EL (cell line): Measurements from ENCODE around the gene MORN1.
"Not testable (repeated sequence)": the region's sequence is repeated elsewhere in the genome, so short reads cannot be mapped to it uniquely, and the experiment has no call there.

Experiments used
- DNase-seq: peaks from one replicate; pipeline ENCODE4 v3.0.0-alpha.2; 2016

MORN1 gene

DNA sequence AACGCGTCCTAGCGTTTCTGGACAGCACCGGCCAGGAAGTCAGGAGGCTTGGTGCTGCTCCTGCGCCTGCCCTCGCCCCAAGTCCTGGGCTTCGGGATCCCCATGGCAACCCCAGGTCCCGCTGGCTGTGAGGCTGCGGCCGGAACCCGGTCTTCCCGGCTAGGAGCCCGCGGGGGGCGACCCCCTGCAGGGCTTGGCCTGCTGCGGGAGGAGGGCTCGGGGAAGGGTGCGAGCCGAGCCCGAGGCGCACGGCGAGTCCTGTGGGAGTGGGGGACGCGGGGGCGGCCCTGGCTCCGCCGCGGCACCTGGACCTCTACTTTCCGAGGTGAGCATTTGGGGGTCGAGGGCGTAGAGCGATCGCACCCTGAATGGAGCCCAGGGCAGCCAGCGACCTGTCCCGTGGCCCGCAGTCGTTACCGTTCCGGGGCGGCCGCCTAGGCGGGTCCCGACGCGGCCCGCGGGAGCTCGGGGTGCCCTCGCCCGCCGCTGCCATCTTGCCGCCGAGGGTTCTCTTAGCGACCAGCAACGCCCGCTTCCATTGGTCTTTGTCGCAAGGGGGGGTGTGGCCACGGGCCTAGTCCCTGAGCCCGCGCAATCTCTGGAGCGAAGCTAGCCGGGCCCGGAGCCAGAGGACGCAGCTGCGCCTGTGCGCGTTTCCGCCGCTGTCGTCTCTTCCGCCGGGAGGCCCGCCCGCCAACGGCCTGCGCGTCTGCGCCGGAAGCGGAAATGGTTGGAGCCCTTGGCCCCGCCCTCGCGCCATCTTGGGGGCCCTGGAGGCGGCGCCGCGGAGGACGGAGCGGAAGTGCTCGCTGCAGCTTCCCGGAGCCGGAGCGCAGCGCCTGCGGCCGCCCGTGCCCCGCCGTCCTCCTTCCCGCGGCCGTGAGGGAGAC lies at the start of gene MORN1, which contains the start of gene RER1:
TSS of gene MORN1 (minus strand) at position 514 of the 890 bp plus-strand sequence. CDS start at position 493, 21 bp downstream.
TSS of gene RER1 (plus strand) at position 801 of the 890 bp plus-strand sequence. CDS start 3,950 bp downstream, outside the sequence.
- DNase-seq, result peak; percentile 99

DNA sequence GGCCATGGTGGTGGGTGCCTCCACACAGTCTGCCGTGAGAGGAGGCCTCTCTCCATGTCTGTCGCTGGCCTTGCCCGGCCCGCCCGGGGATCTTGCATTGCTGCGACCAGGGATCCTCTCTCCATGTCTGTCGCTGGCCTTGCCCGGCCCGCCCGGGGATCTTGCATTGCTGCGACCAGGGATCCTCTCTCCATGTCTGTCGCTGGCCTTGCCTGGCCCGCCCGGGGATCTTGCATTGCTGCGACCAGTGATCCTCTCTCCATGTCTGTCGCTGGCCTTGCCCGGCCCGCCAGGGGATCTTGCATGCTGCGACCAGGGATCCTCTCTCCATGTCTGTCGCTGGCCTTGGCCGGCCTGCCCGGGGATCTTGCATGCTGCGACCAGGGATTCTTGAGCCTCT lies 49.0 kb upstream of the MORN1 start:
- not testable (repeated sequence) for DNase-seq

DNA sequence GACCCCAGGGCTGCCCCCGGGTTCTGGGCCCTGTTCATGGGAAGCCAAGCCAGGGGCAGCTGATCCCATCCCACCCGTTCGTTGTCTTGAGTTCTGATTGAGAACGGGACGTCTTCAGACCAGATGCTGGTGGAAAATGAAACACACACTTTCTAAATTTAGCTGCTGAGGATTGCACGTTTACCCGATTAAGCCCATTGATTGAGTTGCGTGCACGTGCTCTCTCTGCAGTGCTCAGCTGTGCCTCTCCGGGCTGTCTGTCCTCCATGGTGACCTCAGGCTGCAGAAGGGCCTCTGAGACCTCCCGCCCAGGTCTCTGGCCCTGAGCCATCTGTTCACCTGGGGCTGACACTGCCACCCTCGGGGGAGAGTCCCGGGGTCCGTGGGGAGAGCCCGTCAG lies 48.0 kb upstream of the MORN1 start:
- no peak for DNase-seq

DNA sequence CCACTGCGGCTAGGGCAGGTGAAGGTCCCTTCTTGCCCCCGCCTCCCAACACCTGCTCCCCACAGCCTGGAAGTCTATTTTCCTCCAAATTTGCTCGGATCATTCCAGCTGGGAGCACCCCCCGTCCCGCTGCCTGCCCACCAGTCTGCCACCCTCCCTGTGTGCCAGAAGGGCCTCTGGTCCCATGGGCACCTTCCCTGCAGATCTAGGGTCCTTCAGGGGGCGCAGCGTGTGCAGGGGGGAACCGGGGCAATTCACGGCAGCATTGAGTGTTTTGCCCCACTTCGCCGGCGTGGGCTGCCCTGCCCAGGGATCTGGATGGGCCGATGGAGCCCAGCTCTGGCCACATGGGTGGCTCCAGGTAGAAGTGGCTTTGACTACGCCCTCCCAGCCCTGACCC lies 47.3 kb upstream of the MORN1 start:
- DNase-seq, result no peak

DNA sequence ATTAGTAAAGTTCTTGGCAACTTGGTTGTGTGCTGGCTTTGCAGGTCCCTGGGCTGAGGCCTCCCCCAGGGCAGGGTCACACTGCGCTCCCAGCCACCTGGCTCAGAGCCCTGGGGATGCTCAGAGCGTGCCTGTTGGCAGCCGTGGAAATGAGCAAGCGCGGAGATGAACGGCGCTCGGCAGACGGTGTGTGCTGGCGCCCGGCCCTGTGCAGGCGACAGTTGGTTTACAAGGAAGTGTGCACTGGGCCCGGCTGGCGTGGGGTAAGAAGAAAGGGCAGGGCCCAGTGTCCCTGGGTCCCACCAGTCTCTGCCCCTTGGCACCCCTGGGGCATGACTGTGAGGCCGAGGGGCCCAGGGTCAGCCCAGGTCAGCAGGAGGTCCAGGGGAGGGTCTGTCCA lies 46.7 kb upstream of the MORN1 start:
- DNase-seq, result no peak

DNA sequence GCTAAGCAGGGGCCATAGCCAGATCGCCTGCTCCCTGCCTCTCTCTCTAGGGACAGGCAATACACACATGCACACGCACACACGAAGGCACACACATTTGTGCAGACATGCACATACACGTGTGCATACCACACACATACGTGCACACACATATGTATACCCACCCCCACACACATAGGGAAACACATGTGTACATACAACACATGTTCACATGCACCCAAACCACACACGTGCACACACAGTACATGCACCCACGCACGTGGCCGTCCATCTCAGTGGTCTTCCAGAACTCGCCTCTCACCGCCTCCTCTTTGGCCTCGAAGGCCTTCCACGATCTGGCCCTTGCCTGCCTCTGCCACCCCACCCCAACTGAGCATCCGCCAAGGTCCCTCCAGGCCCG lies 46.3 kb upstream of the MORN1 start:
- no peak for DNase-seq

DNA sequence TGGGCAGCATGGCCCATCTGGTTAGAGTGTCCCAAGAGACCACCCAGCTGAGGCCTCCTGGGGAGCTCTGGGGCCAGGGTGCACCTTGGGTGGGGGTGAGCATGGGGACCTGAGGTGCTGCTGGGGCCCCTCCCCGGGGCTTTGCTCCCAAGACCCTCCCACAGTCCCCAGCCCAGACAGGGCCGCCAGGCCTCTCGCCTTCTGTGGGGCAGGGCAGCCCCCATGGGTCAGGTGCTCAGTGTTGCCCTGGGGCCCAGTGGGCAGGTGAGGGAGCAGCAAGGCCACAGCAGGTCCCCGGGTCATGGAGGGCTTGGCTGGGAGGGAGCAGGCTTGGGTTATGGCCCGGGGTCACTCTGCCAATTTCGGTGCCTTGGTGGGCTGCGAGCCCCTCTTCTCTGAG lies 45.5 kb upstream of the MORN1 start:
- DNase-seq, result no peak

DNA sequence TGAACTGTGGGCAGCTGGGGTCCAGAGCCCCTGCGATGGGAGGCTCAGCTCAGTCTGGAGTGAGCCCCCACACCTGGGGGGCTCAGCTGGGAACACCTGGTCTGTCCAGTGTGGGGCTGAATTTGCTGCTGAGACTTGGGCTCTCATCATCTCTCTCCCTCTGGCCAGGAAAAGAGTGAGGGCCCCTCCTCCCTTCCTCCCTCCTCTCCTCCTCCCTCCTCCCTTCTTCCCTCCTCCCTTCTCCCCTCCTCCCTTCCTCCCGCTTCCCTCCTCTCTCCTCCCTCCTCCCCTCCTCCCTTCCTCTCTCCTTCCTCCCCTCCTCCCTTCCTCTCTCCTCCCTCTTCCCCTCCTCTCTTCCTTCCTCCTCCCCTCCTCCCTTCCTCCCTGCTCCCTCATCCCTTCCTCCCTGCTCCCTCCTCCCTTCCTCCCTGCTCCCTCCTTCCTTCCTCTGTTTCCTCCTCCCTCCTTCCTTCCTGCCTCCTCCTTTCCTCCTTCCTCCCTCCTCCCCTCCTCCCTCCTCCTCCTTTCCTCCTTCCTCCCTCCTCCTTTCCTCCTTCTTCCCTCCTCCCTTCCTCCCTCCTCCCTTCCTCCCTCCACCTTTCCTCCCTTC lies 44.5 kb upstream of the MORN1 start:
- no peak for DNase-seq

DNA sequence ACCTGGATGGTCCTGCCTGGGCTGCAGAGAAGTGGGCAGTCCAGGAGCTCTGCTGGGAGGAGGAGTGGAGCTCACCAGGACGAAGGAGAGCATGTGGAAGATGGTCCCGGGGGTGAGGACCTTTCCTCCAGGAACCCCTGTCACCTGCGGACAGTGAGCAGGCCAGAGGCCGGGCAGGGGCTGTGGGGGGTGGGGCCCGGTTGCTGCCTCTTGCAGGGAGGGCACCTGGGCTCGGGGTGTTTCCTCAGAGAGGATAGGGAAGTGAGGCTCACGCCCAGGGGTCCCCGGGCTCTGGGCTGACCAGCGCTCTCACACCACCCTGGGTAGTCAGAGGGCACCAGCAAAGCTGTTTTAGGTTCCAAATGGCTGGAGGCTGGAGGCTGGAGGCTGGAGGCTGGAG lies 43.7 kb upstream of the MORN1 start:
- DNase-seq, result no peak

DNA sequence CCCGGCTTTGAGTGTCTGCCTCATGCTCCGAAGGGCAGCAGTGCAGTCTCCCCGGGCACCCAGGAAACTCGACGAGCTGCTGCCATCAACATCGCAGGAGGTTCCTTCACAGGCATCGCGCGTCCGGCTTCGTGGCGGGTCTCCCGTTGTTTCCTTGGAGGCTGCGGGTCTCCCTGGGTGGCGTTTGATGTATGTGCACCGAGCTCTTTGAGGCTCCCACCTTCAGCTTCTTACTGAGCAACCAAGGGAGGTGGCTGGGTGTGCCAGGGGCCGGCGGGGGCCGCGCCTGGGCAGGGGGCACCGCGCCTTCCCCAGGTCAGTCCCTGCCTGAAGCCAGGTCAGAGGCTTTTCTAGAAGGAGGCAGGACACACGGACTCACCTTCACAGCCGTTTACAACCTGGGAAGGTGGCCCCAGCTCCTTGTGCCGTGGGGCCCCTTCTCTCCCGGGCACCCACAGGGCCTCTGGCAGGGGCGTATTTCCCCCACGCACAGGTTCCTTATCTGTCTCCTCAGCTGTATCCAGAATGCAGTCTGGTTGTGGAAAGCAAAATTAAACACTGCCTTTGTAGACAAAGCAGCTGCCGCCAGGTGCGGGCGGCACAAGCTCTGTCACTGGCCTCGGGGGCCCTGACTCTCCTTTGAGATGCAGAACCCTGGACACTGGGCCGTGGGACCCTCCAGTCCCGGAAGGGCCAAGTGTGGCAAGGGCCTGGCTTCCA lies 42.7 kb upstream of the MORN1 start:
- no peak for DNase-seq

DNA sequence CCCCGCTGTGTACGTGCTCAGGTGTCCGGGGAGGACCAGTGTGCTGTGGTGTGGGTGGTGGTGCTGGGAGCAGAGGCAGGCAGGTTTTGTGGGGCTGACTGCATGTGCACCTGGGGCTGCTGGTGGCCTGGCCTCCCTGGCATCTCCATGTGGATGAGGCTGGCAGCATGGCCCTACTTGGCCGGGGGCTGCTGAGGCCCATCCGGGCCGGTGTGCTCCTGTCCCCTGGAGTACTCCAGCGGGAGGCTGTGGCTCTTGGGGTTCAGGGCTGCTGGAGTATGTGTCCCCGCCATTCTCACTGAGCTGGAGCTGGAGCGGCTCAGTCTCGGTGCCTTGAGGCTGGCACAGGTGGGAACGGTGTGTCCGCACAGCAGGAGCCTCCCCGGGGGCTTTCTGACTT lies 41.8 kb upstream of the MORN1 start:
- no peak for DNase-seq

DNA sequence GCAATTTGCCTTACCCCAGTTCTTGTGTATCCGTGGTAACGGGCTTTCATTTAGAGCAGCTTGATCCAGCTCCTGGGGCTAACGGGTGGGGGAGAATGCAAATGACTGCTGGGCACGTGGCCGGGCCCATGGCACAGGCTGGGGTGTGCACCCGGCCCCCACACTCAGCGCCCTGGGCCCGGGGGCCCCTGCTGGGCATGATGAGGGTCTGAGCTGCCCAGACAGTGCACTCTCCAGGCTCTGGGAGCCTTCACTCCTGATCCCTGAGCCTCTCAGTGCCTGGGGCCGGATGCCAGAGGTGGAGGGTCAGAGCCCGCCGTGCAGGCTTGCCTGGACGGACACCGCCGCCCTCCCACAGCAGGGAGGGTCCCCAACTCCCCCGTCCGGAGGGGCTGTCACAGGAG lies 41.1 kb upstream of the MORN1 start:
- DNase-seq, result no peak

DNA sequence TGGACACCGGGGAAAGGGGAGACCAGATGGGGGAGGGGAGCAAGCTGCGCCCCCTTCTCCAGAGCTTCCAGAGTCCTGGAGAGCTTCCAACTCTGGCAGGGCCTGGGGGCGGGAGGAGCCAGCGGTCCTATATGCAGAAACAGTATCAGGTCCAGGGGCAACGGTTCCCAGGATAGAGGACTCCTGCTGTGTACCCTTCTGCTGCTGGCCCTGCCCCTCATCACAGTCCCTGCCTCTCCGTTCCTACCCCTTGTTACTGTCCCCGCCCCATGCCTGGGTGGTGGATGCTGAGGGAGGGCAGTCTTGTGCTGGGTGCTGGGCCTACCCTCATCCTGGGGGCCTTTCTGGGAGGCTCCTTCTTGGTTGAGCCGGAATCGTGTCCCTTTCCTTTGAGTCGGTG lies 40.2 kb upstream of the MORN1 start:
- DNase-seq, result no peak

DNA sequence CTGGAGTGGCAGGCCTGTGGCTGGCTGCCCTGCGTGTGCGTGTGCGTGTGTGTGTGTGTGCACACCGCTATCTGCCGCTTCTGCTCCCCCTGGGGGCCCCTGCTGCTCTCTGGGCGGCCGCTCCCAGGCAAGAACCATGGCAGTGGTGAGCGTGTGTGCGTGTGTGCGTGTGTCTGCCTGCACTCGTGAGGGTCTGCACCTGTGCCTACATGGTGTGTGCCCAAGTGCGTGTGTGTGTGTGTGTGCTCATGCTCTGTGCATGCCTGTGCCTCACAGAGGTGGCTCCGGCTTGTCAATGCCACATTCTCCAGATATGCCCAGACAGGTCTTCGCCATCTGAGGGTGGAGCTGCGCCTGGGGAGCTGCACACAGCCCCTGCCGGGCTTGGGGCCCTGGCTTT lies 39.7 kb upstream of the MORN1 start:
- DNase-seq, result no peak

DNA sequence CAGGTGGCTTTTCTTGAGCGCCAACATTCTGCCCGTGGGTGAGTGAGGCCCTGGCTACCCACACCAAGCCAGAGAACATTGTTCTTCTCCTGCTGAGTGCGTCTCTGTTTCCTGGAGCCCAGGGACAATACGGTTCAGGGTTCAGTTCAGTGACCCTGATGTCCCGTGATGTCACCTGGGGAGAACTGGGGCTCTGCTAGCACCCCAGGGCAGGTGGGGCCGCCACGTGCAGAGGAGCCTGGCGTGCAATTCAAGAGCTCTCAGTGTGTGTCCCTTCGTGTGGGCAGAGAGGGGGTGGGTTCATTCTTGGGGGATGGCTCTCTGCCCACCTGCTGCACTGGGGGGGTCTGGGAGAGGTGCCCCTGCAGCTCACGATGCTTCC lies 39.2 kb upstream of the MORN1 start:
- no peak for DNase-seq

DNA sequence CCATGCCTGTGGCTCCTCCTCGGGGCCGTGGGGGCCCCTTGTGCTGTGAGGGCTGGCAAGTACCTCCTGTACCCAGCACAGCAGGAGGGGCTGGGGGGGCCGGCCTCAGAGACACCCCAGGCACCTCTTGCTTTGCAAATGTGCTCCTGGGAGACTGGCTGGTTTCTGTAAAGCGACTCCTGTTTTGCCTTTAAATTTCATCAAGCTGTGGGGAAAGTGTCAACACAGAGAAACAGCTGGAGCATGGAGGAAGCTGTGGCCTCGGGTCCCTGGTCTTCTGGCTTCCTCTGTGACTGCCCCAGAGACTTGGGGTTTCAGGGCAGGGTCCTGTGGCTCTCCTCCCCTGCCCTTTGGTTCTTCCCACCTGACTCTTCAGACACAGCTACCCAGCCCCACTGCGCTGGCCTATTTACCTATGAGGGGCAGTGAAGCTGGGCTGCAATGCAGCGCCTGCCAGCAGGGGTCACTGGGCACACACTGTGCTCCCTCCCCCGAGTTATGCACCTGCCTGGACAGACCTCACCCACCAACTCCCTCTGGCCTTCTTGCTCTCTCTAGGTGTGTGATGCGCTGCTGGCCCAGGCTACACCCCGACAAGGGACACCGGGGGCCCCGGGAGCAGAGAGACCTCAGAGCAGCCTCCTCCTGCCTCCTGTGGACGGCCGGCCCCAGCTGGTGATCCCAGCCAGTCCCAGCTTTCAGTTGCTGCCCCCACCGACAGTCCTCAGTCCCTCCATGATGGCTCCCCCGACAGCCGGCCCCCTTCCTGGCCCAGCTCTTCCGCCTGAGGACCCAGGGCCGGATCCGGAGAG lies 38.6 kb upstream of the MORN1 start:
- no peak for DNase-seq

DNA sequence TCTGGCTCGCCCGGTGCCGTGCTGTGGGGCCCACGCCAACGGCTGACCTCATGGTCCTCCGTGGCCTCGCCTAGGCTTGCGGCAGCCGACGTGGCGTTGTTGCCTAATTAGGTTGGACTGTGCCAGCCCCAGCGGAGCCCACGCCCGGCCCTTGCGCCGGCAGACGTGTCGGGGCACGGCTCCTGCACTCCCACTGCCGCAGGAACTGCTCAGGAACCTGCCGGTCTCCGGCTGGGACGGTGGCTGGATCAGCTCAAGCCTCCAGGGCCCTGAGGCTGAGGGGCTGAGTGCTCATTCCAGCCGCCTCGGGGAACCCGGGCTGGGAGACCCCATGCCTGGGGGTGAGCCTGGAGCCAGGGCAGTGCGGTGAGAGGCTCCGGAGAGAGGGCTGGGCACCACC lies 37.1 kb upstream of the MORN1 start:
- DNase-seq, result no peak

DNA sequence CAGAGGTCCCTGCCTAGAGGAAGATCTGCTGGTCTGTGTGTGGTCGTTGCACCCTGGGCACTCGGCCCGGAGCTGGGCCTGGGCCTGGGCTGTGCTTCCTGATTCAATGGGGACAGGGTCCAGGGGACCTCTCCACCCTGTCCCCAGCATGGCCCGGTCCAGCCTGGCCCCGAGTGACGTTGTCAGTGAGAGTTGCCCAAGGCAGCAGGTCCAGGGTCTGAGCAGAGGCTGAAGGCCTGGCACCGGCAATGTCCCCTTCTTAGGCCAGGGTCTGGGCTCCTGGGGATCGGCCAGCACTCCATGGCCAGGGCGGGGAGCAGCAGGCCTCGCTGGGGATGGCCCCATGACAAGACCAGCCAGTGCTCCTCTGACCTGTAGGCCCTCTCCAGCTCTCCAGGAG lies 36.6 kb upstream of the MORN1 start:
- DNase-seq, result no peak

DNA sequence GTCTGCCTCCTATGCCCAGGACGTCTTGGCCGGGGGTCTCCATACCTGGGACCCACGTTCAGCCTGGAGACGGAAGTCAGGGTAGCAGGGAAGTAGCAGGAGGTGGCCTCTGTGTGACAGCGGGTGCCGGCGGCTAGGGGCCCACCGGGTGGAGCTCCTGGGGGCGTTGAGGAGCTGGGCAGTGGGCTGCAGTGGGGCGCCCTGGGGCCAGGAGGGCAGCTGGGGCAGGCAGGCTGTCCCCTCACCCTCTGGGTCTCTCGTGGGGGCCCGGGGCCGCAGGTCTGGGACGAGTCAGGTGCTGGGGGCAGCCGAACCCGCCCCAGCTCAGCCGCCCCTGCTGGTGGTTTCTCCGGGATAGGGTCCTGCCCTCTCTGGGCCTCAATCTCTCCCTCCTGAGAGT lies 35.7 kb upstream of the MORN1 start:
- no peak for DNase-seq

DNA sequence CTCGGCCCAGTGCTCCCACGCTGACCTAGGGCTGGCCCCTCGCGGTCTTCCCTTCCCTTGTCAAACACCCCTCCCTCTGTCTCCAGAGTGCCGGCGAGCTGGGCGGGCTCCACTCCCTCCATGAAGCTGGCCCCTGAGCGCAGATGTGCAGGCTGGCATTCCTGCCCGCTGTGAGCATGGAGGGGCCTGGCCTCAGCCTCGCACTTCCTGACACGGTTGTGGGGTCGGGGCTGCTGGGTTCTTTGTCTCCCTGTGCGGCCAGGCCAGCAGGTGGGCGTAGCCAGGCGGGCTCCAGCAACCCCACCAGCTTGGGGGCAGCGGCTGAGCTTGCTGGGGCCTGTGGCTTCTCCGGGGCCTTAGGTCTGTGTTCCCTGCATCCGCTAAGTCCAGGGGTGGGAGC lies 35.2 kb upstream of the MORN1 start:
- DNase-seq, result no peak

DNA sequence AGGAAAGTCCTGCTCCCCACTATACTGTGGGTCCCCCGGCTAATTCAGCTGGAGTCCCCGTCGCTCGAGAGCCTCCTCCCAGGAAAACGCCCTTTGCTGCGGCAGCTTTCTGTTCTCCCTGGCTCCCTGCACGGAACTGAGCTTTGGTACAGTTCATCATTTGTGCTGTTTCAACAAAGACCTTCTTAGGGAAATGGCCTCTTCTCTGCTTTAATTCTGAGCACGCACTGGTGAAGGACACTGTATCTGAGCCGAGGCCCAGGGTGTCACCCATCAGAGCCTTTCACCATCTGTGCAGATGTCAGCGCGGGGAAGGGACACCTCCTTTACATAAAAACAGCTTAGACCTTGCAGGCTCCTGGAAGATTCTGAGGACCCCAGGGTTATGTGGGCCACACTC lies 34.5 kb upstream of the MORN1 start:
- DNase-seq, result no peak

DNA sequence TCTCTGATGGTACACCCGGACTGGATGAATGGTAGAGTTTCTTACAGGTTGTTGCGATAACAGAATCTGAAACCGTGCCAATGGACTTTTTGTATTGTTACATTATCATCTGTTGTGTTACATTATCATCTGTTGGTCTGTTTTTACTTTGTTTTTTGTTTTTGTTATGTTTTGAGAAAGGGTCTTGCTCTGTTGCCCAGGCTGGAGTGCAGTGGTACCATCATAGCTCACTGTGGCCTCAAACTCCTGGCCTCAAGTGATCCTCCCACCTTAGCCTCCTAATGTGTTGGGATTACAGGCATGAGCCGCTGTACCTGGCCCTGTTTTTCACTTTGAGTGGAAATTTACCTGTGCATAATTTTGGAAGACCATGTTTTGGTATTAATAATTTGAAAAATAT lies 31.2 kb upstream of the MORN1 start:
- DNase-seq, result no peak

DNA sequence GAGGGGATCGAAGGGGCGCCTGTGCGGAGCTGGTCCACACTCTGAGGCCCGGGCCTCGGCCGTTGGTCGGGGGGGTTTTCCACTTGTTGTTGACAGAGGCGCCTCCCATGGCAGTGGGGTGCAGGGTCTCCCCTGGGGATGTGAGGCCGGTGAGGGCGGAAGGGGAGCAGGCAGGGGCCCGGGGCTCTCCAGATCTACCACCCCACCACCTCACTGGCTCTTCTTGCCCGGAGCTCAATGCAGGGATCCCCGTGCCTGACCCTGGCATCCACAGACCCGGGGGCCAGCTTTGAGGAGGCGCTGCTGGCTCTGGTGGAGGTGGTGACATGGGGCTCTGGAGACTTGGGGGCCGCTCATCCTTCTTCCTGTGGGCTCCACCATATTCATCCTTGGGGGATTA lies 28.1 kb upstream of the MORN1 start:
- DNase-seq, result no peak
